ENCODE measurements around the gene FAM83E.
"Not testable (repeated sequence)": the region's sequence is repeated elsewhere in the genome, so short reads cannot be mapped to it uniquely, and the experiment has no call there.

The FAM83E gene

GRCh38 chr19:48639483-48640375 is 24.9 kb upstream of the FAM83E start:
- no peak for DNase-seq

- DNase-seq, result no peak
Measured at GRCh38 chr19:48638831-48639381, 24.0 kb upstream of the FAM83E start.

GRCh38 chr19:48637948-48638830 is 23.3 kb upstream of the FAM83E start:
- DNase-seq, result peak; percentile 74

- DNase-seq, result peak; percentile 94
Measured at GRCh38 chr19:48637449-48637947, 22.6 kb upstream of the FAM83E start.

GRCh38 chr19:48636859-48637448 is 22.1 kb upstream of the FAM83E start, which contains the start of gene DBP:
Gene DBP, minus strand, starts transcription at chr19:48637379. Its CDS starts 385 bp downstream, at chr19:48636994.
- DNase-seq, result peak; percentile 29

DNA sequence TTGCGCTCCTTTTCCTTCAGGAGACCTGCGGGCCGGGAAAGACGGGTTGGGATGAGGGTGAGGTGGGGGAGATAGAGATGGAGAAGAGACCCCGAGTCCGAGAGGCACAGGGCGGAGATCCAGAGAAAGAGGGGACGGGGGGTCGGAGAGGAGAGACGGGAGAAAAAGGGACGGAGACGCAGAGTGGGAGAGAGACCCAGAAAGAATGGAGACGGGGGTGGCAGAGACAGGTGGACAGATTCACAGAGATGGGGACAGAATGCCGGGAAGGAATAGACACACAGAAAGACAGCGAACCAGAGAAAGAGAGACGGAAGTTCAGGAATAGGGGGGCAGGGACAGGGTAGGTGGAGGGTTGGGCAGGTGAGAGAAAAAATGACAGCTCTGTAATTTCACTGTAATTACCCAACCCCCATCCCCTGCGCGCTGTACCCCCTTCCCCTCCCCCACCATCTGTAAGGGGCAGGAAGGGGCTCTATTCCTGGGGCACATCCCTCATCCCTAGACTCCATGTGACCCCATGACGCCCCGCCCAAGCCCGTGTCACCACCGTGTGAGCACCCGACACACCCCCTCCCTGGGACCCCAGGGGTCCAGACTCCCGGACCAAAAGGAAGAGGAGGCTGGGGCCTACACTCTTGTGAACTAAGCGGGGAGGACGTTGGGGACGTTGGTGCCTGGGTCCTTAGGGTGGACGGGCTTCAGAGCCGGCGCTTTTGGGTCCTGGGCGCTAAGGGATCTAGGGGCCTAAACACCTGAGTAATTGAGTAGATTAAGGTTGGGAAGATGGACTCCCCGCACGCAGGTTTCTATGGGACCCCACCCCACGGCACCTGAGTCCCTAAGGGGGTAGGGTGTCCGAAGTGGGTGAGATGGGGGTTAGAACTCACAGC is 21.3 kb upstream of the FAM83E start:
- peak; percentile 12 for DNase-seq

GRCh38 chr19:48635263-48635965 is 20.5 kb upstream of the FAM83E start:
- DNase-seq, result peak; percentile 22

DNA sequence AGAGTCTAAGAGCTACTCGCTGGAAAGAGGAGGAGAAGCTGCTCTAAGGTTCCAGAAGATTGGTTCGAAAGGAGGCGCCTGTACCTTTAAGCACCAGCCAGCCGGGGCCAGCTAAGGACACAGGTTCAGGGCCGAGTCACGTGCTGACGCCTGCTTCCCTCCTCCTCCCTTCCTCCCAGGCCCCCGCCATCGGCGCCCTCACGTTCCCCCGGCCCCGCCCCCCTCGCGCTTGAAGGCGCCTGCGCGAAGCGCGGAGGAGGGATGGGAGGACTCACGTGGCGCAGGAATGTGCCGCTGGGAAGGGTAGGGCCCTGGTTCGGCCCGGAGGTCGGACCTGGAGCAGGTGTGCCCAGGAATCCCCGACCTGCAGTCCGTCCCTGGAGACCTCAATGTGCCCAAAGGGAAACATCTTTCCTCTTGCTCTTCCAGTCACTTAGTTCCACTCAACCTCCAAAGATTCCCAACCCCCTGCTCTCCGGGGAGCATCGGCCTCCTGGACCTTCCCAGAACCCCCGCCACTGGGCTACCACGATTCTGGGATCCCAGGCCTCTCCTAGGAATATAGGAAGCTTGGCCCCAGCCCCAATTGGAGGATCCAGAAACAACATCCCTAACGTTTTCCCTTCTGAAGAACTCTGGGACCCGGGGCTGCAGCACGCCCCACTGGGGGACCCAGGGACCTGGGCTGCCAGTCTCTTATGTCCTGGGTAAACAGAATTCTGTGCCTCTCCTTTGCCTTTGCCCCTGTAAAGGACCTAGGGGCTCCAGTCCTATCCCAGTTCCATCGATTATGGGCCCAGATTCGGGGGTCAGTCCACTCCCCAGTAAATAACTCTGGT is 19.8 kb upstream of the FAM83E start:
- DNase-seq, result peak; percentile 89

GRCh38 chr19:48634036-48634342 is 19.1 kb upstream of the FAM83E start:
- no peak for DNase-seq

- DNase-seq, result no peak
Measured at GRCh38 chr19:48633148-48634035, 18.5 kb upstream of the FAM83E start.

- no peak for DNase-seq
Measured at GRCh38 chr19:48632692-48633147, 17.8 kb upstream of the FAM83E start.

DNA sequence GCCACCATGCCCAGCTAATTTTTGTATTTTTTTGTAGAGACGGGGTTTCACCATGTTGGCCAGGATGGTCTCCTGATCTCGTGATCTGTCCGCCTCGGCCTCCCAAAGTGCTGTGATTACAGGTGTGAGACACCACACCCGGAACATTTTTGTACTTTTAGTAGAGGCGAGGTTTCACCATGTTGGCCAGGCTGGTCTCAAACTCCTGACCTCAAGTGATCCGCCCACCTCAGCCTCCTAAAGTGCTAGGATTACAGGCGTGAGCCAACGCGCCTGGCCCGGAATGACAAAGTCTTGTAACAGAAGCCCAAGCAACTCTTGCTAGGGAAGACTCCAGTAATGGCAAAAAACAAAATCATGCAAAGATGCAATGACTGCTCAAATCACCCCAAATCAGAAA is 17.4 kb upstream of the FAM83E start:
- not testable (repeated sequence) for DNase-seq

GRCh38 chr19:48631225-48631624 is 16.3 kb upstream of the FAM83E start:
- DNase-seq, result no peak

- no peak for DNase-seq
Measured at GRCh38 chr19:48630296-48631063, 15.6 kb upstream of the FAM83E start.

GRCh38 chr19:48629599-48630295 is 14.9 kb upstream of the FAM83E start:
- DNase-seq, result no peak

- no peak for DNase-seq
Measured at GRCh38 chr19:48629297-48629598, 14.4 kb upstream of the FAM83E start.

DNA sequence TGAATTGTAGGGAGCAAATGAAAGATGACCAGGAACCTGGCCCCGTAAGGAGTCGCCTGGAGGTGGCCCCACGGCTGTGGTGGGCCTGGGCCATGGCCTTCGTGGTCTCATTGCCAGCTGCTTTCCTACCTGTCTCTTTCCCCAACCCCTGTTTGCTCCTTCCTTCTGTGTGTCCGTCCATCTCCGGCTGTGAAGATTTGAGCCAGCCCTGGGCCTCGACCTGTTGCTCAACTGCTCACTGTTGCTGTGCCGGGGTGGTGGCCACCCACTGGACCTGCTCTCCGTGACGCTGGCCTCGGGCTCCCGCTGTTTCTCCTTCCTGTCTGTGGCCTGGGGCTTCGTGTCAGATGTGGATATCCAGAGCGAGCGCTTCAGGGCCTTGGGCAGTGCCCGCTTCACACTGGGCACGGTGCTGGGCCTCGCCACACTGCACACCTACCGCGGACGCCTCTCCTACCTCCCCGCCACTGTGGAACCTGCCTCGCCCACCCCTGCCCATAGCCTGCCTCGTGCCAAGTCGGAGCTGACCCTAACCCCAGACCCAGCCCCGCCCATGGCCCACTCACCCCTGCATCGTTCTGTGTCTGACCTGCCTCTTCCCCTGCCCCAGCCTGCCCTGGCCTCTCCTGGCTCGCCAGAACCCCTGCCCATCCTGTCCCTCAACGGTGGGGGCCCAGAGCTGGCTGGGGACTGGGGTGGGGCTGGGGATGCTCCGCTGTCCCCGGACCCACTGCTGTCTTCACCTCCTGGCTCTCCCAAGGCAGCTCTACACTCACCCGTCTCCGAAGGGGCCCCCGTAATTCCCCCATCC is 13.8 kb upstream of the FAM83E start:
- DNase-seq, result no peak

All from NCI-H1092 (cell line).